ENCODE results near the gene FOXP2. TPM values are rescaled to one million over a fixed set of nuclear protein-coding genes. Genes with fewer than 3 reads are reported as not detected.

Gene FOXP2
- total and polyA plus RNA-seq, 9 of the 15 experiments (the other 6 are each of a cell fraction or from before 2014, with no cell fraction given): not detected

- TF ChIP-seq ZNF280B (CRISPR knock-in tag; IDR thresholded peaks at IDR 0.05) (no peak), CBX1 (IDR thresholded peaks at IDR 0.05; ENCODE audit: low read depth) (no peak)
These were observed 213.7 kb downstream of the FOXP2 start (continued) for GRCh38 chr7:114628362-114628761.

- Histone ChIP-seq H3K27me3 (ENCODE audit: control insufficient read depth in 2 of 2, insufficient read depth in 2 of 2, low read length in 2 of 2) (no peaks in the 10 kb centered on the region), H3K9me3 (replicated peaks; ENCODE audit: control insufficient read depth, insufficient read depth, low read depth, low read length) (no peaks in the 10 kb centered on the region; the same call in 1 of the 2 replicates), H4K20me1 (replicated peaks; ENCODE audit: control insufficient read depth, insufficient read depth, low read length) (no peaks in the 10 kb centered on the region), H2AFZ (ENCODE audit: low read depth, low read length) (no peak overlapping the region), H3K4me2 (ENCODE audit: insufficient read depth, low read length) (no peak overlapping the region), H3K9ac (ENCODE audit: insufficient read depth in 1 of 2, low read depth in 2 of 2, low read length in 2 of 2) (no peak overlapping the region), H3K27ac (ENCODE audit: extremely low read depth, low read depth, low read length) (no peak overlapping the region), H3K4me3 (no peak overlapping the region), H3K79me2 (ENCODE audit: control insufficient read depth, insufficient read depth, low read length) (no peaks in the 10 kb centered on the region), H3K9me1 (ENCODE audit: control insufficient read depth, insufficient read depth, low read length) (no peaks in the 10 kb centered on the region), H3K4me1 (replicated peaks in 1 of 2; ENCODE audit: control insufficient read depth in 2 of 2, insufficient read depth in 2 of 2, low read length in 2 of 2) (no peaks in the 10 kb centered on the region), H3K36me3 (ENCODE audit: control insufficient read depth, insufficient read depth, low read length) (no peaks in the 10 kb centered on the region)
- DNase-seq (ENCODE audit: extremely low read depth in 1 of 4, low spot score in 3 of 4) (no peak), ATAC-seq (no peak), FAIRE-seq (no peak)
- intact Hi-C loops (cut with micrococcal nuclease) (no loop called here), in situ Hi-C loops (cut with MboI) (no loop called here)
- ChIA-PET CTCF (ENCODE audit: low intra/inter-chr PET ratio) (no interaction called here), POLR2A (no interaction called here)
- BruUV-seq (replicated peaks): no TSS peak
- 1% methylated on average over 3 of the region's 3 CpGs for WGBS (ENCODE audit: insufficient coverage, low coverage, missing lambda C conversion rate)
- TF ChIP-seq PTTG1 (tag; IDR thresholded peaks at IDR 0.05; ENCODE audit: low read depth): no peak
- no peak for TF ChIP-seq SREBF1 (IDR thresholded peaks at IDR 0.05; ENCODE audit: borderline replicate concordance, low read depth, low read length)
- no peak for TF ChIP-seq TCF7L2 (IDR thresholded peaks at IDR 0.05; ENCODE audit: low read depth, low read length)
- no peak for TF ChIP-seq ZNF695 (CRISPR knock-in tag; IDR thresholded peaks at IDR 0.05)
- TF ChIP-seq OTX1 (CRISPR knock-in tag; IDR thresholded peaks at IDR 0.05): no peak
- TF ChIP-seq RBBP5 (IDR thresholded peaks at IDR 0.05; ENCODE audit: borderline replicate concordance, insufficient read depth, low read length, poor library complexity, severe bottlenecking): no peak
- no peak for TF ChIP-seq CBFA2T3 (IDR thresholded peaks at IDR 0.05)
- TF ChIP-seq ZKSCAN3 (CRISPR knock-in tag; IDR thresholded peaks at IDR 0.05): no peak
- TF ChIP-seq TSHZ1 (CRISPR knock-in tag; IDR thresholded peaks at IDR 0.05): no peak
- TF ChIP-seq SNAPC5 (CRISPR knock-in tag; IDR thresholded peaks at IDR 0.05): no peak
These were observed 215.1 kb downstream of the FOXP2 start for GRCh38 chr7:114629762-114630161.
